PC-3 (cell line): ENCODE measurements around the gene PIM3.

Experiments
- CTCF ChIP-seq: fragments of 300-600 bp; sonication (generic); conservative IDR thresholded peaks from 2 replicates; pipeline ENCODE4 v1.5.1; 2017; ENCODE audit warnings: antibody characterized with exemption, low read depth, mild to moderate bottlenecking, low read length
- EZH2 ChIP-seq: fragments of 300-600 bp; sonication (generic); IDR thresholded peaks from one replicate; pipeline ENCODE4 v1.6.1; 2017; ENCODE audit warnings: antibody characterized with exemption, mild to moderate bottlenecking, low read length; ENCODE audit not compliant: unreplicated experiment
- EZH2phosphoT487 ChIP-seq: fragments of 300-600 bp; sonication (generic); IDR thresholded peaks from 2 replicates; pipeline ENCODE4 v1.6.1; 2018; ENCODE audit warnings: mild to moderate bottlenecking, antibody characterized with exemption, low read length, borderline replicate concordance

GRCh38 chr22:49969751-49970527, 9.4 kb downstream of the PIM3 start:
- TF ChIP-seq CTCF (no peak), EZH2 (no peak), EZH2phosphoT487 (no peak)
